ENCODE results near the gene ROPN1L. TPM values are rescaled to one million over a fixed set of nuclear protein-coding genes. Genes with fewer than 3 reads are reported as not detected.

The ROPN1L gene
- total RNA-seq, 1 experiment from 2014 or later: 0.82 TPM

DNA sequence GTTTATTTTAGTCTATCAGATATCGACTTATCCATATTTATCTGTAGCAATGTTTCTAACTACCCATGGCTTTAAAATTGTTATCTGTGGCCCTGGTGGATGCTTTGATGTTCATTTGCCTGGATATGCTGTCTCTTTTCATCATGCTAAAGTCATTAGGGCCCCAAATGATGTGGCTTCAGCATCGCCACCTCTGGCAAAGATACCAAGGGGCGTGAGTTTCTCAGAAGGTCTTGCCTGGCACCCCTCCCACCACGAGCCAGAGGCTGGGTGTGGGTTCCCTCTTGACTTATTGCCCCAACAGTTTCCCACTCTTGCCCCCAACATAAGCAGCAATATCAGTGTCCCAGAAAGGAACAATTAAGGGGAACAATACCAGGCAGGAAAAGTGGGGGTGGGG lies 5.4 kb downstream of the ROPN1L start:
- no TSS peak for BruUV-seq (replicated peaks)
- CTCF ChIA-PET: interaction anchor here (0.6 to 11.9 kb wide), 2 partner anchors 178 to 1034 kb away, joined by 3 to 335 read pairs; no protein-coding TSS in a partner anchor

GRCh38 chr5:10448754-10449360 lies 7.2 kb downstream of the ROPN1L start:
- POLR2A ChIA-PET: no interaction called here
- intact Hi-C loops (cut with micrococcal nuclease): no loop called here

More for the DNA sequence above, 5.4 kb downstream of the ROPN1L start:
- Mint-ChIP-seq H3K27me3 (ENCODE audit: insufficient read depth, unreplicated experiment) (no peaks in the 10 kb centered on the region), H3K27ac (ENCODE audit: low read depth, unreplicated experiment) (no peak overlapping the region), H3K4me1 (ENCODE audit: insufficient read depth, unreplicated experiment) (peaks cover 11% of the 10 kb centered on the region), H3K4me3 (ENCODE audit: unreplicated experiment) (no peak overlapping the region), H3K36me3 (ENCODE audit: insufficient read depth, unreplicated experiment) (no peaks in the 10 kb centered on the region), H3K9me3 (ENCODE audit: unreplicated experiment) (no peaks in the 10 kb centered on the region)
- intact Hi-C loops (cut with micrococcal nuclease): no loop called here
- POLR2A ChIA-PET: no interaction called here
- TF ChIP-seq, protein P1, sequence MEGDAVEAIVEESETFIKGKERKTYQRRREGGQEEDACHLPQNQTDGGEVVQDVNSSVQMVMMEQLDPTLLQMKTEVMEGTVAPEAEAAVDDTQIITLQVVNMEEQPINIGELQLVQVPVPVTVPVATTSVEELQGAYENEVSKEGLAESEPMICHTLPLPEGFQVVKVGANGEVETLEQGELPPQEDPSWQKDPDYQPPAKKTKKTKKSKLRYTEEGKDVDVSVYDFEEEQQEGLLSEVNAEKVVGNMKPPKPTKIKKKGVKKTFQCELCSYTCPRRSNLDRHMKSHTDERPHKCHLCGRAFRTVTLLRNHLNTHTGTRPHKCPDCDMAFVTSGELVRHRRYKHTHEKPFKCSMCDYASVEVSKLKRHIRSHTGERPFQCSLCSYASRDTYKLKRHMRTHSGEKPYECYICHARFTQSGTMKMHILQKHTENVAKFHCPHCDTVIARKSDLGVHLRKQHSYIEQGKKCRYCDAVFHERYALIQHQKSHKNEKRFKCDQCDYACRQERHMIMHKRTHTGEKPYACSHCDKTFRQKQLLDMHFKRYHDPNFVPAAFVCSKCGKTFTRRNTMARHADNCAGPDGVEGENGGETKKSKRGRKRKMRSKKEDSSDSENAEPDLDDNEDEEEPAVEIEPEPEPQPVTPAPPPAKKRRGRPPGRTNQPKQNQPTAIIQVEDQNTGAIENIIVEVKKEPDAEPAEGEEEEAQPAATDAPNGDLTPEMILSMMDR (IDR thresholded peaks at IDR 0.05; ENCODE audit: unreplicated experiment): no peak
- no peak for DNase-seq (ENCODE audit: unreplicated experiment)

DNA sequence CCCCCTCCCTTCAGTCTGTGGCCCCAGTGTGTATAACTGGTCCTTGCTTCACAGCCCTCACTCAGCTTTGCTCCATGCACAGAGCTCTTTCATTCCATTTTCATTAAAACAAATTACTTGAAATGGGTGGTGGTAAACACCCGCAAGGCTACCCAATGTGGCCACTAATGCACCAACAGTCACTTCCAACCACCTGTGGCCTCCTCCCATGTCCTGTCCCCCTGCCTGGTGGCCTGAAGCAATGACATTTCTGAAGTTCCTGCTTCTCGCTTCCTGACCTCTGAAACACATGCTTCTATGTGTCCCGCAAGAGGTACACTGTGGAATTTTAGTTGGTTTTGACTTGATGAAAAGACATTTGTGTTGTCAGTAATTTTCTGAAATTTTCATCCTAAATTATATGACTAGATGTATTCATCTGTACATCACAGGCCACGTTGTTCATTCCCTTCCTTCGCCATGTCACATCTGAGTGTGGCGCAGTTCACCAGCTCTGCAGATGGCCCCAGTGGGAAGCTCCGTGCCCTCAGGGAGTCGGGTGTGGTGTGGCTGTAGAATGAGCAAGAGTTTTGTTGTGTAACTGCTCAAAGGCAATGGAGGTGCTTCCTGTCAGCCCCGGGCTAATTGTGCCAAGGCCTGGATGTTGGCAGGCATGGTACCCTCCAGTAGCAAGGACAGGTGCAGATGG lies 9.6 kb downstream of the ROPN1L start:
- peak; percentile 39 for DNase-seq (ENCODE audit: unreplicated experiment)
- intact Hi-C loops (cut with micrococcal nuclease): loop anchor here (5.0 to 10.0 kb wide), 3 partner anchors 104 to 1574 kb away; no protein-coding TSS in a partner anchor
- POLR2A ChIA-PET: no interaction called here
- Mint-ChIP-seq H3K4me3 (ENCODE audit: unreplicated experiment) (no peak overlapping the region), H3K27me3 (ENCODE audit: insufficient read depth, unreplicated experiment) (no peaks in the 10 kb centered on the region), H3K27ac (ENCODE audit: low read depth, unreplicated experiment) (no peak overlapping the region), H3K36me3 (ENCODE audit: insufficient read depth, unreplicated experiment) (peaks cover 6% of the 10 kb centered on the region), H3K4me1 (ENCODE audit: insufficient read depth, unreplicated experiment) (peaks cover 37% of the 10 kb centered on the region), H3K9me3 (ENCODE audit: unreplicated experiment) (no peaks in the 10 kb centered on the region)
- BruUV-seq (replicated peaks): no TSS peak
- CTCF ChIA-PET: interaction anchor here (0.6 to 11.9 kb wide), 7 partner anchors 9 to 883 kb away, joined by 3 to 335 read pairs (median 4); partner anchors contain the start of gene ROPN1L
- TF ChIP-seq, protein P1 (IDR thresholded peaks at IDR 0.05; ENCODE audit: unreplicated experiment): no peak

More at GRCh38 chr5:10448754-10449360, 7.2 kb downstream of the ROPN1L start:
- CTCF ChIA-PET: interaction anchor here (0.9 to 11.9 kb wide), 2 partner anchors 176 to 1271 kb away, joined by 3 to 335 read pairs; no protein-coding TSS in a partner anchor
- H3K27ac Mint-ChIP-seq (ENCODE audit: low read depth, unreplicated experiment): no peak overlapping the region
- no TSS peak for BruUV-seq (replicated peaks)
- TF ChIP-seq, protein P1 (IDR thresholded peaks at IDR 0.05; ENCODE audit: unreplicated experiment): no peak
- DNase-seq (ENCODE audit: unreplicated experiment): no peak
- H3K27me3 Mint-ChIP-seq (ENCODE audit: insufficient read depth, unreplicated experiment): no peaks in the 10 kb centered on the region
- no peaks in the 10 kb centered on the region for H3K9me3 Mint-ChIP-seq (ENCODE audit: unreplicated experiment)
- H3K4me3 Mint-ChIP-seq (ENCODE audit: unreplicated experiment): no peak overlapping the region
- H3K36me3 Mint-ChIP-seq (ENCODE audit: insufficient read depth, unreplicated experiment): peaks cover 6% of the 10 kb centered on the region
- H3K4me1 Mint-ChIP-seq (ENCODE audit: insufficient read depth, unreplicated experiment): peaks cover 21% of the 10 kb centered on the region

DNA sequence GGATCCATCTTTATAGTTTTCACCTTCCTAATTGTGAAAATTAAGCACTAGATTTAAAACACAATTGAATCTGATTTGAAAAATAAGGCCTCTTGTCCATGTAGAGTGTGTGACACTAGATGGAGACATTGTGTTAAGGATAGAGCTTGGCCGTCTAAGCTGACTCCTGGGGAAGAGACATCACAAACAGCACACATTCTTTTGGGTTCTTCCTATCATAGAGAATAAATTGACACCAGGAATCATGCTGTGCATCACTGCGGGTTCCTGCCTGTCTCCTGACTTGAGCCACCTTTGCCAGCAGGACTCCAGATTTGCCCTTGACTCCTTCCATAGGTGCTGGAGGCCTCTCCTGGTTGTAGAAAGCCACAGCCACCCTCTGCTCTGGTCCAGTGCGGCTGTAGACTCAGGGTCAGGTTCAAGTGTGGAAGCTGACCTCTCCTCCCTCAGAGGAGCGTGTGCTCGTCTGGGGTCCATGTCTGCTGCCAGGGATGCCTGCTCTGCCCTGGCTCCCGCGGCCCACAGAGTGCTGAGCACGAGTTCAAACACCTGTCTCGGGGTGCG lies 11.2 kb downstream of the ROPN1L start:
- peak; percentile 77 for DNase-seq (ENCODE audit: unreplicated experiment)
- TF ChIP-seq, protein P1 (IDR thresholded peaks at IDR 0.05; ENCODE audit: unreplicated experiment): peak; percentile 65
- peaks cover 6% of the 10 kb centered on the region for H3K36me3 Mint-ChIP-seq (ENCODE audit: insufficient read depth, unreplicated experiment)
- no peaks in the 10 kb centered on the region for H3K27me3 Mint-ChIP-seq (ENCODE audit: insufficient read depth, unreplicated experiment)
- H3K9me3 Mint-ChIP-seq (ENCODE audit: unreplicated experiment): no peaks in the 10 kb centered on the region
- no peak overlapping the region for H3K4me3 Mint-ChIP-seq (ENCODE audit: unreplicated experiment)
- peaks cover 43% of the 10 kb centered on the region for H3K4me1 Mint-ChIP-seq (ENCODE audit: insufficient read depth, unreplicated experiment)
- peak overlapping the region; percentile 54 for H3K27ac Mint-ChIP-seq (ENCODE audit: low read depth, unreplicated experiment)
- intact Hi-C loops (cut with micrococcal nuclease): loop anchor here (1.0 to 10.0 kb wide), 7 partner anchors 102 to 1572 kb away; no protein-coding TSS in a partner anchor
- POLR2A ChIA-PET: interaction anchor here (0.6 to 4.0 kb wide), 5 partner anchors 9 to 847 kb away, joined by 3 to 52 read pairs (median 3); no protein-coding TSS in a partner anchor
- no TSS peak for BruUV-seq (replicated peaks)
- CTCF ChIA-PET: interaction anchor here (0.6 to 11.9 kb wide), 31 partner anchors 9 to 1792 kb away, joined by 3 to 335 read pairs (median 4); partner anchors contain the start of gene ROPN1L
